Measurements from ENCODE around the gene SERPINB1.
"Not testable (repeated sequence)": the region's sequence is repeated elsewhere in the genome, so short reads cannot be mapped to it uniquely, and the experiment has no call there.

The SERPINB1 gene

GRCh38 chr6:2841264-2842138 lies at the start of gene SERPINB1:
Gene SERPINB1 (minus strand): TSS chr6:2841863. CDS start chr6:2840586, 1,277 bp downstream.
- peak; percentile 88 for DNase-seq

GRCh38 chr6:2890976-2891767 lies 49.5 kb upstream of the SERPINB1 start:
- DNase-seq = no peak

- DNase-seq = no peak
Measured at GRCh38 chr6:2885967-2886735, 44.5 kb upstream of the SERPINB1 start.

DNA sequence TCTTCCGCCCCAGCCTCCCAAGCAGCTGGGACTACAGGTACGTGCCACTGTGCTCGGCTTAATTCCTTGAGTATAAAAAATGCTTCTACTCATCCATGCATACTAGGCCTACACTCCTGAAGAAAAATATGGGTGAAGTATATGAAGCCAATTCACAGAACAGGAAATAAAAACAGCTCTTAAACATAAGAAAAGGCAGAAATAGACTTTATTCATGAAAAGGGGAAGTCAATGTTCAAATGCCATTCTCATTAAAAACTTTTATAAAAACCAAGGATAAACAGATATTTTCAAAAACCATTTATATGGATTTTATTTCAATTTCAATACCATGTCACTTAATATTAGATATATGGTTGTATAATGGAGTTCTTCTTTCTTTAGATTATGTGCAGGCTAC lies 43.1 kb upstream of the SERPINB1 start:
- no peak for DNase-seq

GRCh38 chr6:2883673-2884072 lies 42.0 kb upstream of the SERPINB1 start:
- no peak for DNase-seq

- DNase-seq = no peak
Measured at GRCh38 chr6:2881423-2881822, 39.8 kb upstream of the SERPINB1 start.

- not testable (repeated sequence) for DNase-seq
Measured at GRCh38 chr6:2880156-2880555, 38.5 kb upstream of the SERPINB1 start.

GRCh38 chr6:2877960-2878359 lies 36.3 kb upstream of the SERPINB1 start:
- no peak for DNase-seq

DNA sequence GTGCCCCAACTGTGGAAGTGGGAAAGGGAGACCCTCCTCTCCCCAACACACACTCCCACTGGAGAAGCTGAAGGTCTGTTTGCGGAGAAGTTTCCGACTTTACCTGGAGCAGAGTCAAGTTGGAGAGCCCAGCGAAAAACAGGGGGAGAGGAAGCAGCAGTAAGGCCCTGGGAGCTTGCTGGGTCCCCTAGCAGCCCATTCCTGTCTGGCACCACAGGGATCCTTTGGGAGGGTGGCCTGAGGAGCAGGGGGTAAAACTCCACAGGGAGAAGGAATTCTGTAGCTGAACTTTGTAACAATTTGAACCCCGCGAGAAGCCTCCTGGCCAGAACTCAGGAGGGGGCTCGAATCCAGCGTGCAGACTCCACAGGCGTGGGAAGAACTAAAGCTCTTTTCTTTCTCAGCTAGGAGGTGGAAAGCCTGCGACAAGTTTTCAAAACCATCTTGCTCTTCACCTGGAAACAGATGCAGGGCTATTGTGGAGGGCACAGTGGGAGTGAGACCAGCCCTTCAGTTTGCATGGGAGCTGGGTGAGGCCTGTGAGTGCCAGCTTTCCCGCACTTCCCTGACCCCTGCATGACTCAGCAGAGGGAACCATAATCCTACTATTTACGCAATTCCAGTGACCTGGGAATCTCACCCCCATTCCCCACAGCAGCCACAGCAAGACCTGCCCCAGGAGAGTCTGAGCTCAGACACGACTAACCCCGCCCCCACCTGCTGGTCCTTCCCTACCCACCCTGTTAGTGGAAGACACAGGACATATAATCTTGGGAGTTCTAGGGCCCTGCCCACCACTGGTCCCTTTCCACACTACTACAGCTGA lies 35.6 kb upstream of the SERPINB1 start:
- DNase-seq = no peak

DNA sequence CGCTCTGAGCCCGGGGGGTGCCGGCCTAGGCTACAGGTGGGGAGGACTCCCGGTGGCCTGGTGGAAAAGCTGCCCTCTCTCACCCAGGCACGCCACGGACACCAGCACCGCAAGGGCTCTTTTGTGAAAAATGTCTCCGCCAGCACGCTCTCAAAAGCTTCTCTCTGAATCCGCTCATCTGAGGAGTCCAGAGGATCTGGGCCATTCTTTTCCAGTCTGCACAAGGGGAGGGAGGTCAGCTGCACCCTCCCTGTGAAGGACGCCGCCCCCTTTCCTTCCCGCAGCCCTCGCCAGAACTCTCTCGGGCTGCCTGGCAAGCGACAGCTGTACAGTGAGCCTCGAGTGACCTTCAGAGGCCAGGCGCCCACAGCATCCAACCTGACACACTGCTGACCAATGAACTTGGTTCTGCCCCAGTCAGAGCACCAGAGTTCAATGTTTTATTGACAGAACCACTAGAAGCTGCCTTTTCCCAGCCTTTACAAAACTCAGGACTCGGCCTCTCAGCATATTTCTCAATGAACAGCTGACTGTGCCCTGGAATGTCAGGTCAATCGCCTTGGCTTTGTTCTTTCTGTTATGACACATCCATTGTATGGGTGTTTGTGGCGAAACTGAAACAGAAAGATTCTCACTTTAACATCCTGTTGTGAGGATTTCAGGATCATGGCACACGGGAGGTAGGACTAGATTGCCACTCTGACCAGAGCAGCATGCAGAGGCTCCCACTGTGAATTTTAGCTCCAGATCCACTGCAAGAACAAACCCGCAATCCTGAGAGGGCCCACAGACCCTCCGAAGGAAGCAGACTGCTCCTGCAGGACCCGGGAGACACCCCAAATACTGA lies 34.8 kb upstream of the SERPINB1 start:
- DNase-seq = peak; percentile 79

GRCh38 chr6:2875359-2876191 lies 33.9 kb upstream of the SERPINB1 start:
- no peak for DNase-seq

- DNase-seq = no peak
Measured at GRCh38 chr6:2873643-2874042, 32.0 kb upstream of the SERPINB1 start.

DNA sequence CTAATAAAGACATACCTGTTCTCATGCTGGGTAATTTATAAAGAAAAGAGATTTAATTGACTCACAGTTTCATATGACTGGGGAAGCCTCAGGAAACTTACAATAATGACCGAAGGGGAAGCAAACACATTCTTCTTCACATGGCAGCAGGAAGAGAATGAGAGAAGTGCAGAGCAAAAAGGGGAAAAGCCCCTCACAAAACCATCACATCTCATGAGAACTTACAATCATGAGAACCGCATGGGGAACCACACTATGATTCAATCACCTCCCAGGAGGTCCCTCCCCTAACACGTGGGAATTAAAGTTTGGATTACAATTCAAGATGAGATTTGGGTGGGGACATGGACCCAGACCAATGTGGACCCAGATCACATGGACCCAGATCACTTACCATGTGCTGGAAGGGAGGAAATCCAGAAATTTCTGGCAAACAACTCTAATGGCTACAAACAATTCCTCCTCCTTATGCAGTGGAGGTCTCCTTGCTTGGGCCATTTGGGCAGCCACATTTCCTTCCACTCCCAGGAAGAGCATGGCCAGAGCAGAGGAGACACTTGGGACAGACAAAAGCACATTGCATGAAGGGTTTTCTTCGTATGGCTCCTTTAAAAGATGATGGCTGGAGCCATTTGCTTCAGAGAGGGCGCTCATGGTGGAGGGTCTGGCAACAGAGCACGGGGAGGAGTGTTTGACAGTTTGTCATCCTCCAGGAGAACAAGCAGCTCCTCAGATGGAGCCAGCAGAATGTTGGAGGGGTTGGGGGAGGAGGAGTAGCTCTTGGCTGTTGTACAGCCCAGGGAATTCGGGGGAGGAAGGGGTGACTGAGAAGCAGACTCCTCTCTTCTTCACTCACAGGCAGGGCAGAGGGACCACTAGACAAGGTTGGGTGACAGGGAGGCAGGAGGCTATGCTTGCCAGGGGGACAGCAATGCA lies 31.0 kb upstream of the SERPINB1 start:
- no peak for DNase-seq

DNA sequence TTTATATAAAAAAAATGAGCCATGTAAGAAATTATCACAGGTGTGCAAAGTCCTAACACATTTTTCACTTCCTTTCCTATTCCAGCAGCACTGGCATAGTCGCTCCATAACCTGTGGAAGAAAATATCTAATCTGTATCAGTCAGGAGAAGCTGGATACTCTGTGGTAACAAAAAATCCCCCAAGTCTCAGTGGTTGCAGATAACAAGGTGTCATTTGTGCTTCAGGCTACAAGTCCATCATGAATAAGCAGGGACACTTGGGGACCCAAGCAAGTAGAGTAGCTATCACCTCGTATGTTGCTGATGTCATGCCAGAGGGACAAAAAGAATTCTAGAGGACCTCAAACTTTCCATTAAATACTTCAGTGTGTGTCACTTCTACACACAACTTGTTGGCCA lies 30.3 kb upstream of the SERPINB1 start:
- DNase-seq = no peak

- DNase-seq = no peak
Measured at GRCh38 chr6:2871102-2871501, 29.4 kb upstream of the SERPINB1 start.

DNA sequence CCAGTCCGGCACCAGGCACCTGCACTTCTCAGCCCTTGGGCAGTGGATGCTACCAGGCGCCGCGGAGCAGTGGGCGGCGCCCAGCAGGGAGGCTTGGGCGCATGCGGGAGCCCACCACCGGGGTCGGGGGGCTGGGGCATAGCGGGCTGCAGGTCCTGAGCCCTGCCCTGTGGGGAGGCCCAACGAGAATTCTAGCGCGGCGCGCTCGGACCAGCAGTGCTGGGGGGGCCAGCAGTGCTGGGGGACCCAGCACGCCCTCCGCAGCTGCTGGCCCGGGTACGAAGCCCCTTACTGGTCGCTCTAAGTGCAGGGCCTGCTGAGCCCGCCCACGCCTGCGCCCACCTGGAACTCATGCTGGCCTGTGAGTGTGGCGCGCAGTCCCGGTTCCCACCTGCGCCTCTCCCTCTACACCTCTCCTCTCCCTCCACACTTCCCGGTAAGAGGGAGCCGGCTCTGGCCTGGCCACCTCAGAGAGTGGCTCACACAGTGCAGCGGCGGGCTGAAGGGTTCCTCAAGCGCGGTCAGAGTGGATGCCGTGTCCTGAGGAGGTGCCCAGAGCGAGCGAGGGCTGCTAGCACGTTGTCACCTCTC lies 28.5 kb upstream of the SERPINB1 start:
- no peak for DNase-seq

- DNase-seq = no peak
Measured at GRCh38 chr6:2868637-2869036, 27.0 kb upstream of the SERPINB1 start.

GRCh38 chr6:2866171-2866846 lies 24.6 kb upstream of the SERPINB1 start:
- no peak for DNase-seq
